Effector memory CD4-positive, alpha-beta T cell (primary cell): ENCODE data around the gene PTPRD.

Source experiments
- DNase-seq, 3 donors: peaks; one replicate each; pipeline ENCODE4 v3.0.0-alpha.2; 2020
- H3K27ac ChIP-seq: 2 replicates; pipeline ENCODE4 v1.7.0; 2013; ENCODE audit warnings: mild to moderate bottlenecking, low read length, moderate library complexity; ENCODE audit not compliant: insufficient read depth, poor library complexity, severe bottlenecking
- H3K27me3 ChIP-seq: replicated peaks from 2 replicates; pipeline ENCODE4 v1.7.0; 2013; ENCODE audit warnings: mild to moderate bottlenecking, low read length; ENCODE audit not compliant: insufficient read depth, control insufficient read depth, poor library complexity, severe bottlenecking
- H3K36me3 ChIP-seq: 2 replicates; pipeline ENCODE4 v1.7.0; 2013; ENCODE audit warnings: mild to moderate bottlenecking, low read length, moderate library complexity; ENCODE audit not compliant: control insufficient read depth, insufficient read depth
- H3K4me1 ChIP-seq: 2 replicates; pipeline ENCODE4 v1.7.0; 2013; ENCODE audit warnings: low read length, mild to moderate bottlenecking; ENCODE audit not compliant: control insufficient read depth, insufficient read depth, poor library complexity, severe bottlenecking
- H3K4me3 ChIP-seq: 2 replicates; pipeline ENCODE4 v1.7.0; 2013; ENCODE audit warnings: low read length, low read depth, mild to moderate bottlenecking; ENCODE audit not compliant: insufficient read depth, poor library complexity, severe bottlenecking
- H3K9me3 ChIP-seq: 2 replicates; pipeline ENCODE4 v1.7.0; 2013; ENCODE audit warnings: mild to moderate bottlenecking, low read length, moderate library complexity; ENCODE audit not compliant: control insufficient read depth

Gene PTPRD

GRCh38 chr9:8823131-8823895 is 1789.5 kb downstream of the PTPRD start:
- no peaks in the 10 kb centered on the region for H3K27me3 ChIP-seq
- no peaks in the 10 kb centered on the region for H3K36me3 ChIP-seq
- H3K4me1 ChIP-seq = no peaks in the 10 kb centered on the region

GRCh38 chr9:8822667-8823025 is 1790.2 kb downstream of the PTPRD start:
- Histone ChIP-seq H3K36me3 (no peaks in the 10 kb centered on the region), H3K27me3 (no peaks in the 10 kb centered on the region), H3K27ac (no peak overlapping the region), H3K9me3 (no peaks in the 10 kb centered on the region), H3K4me1 (no peaks in the 10 kb centered on the region), H3K4me3 (no peak overlapping the region)
- no peak for DNase-seq

More at GRCh38 chr9:8823131-8823895, 1789.5 kb downstream of the PTPRD start:
- Histone ChIP-seq H3K27ac (no peak overlapping the region), H3K4me3 (no peak overlapping the region), H3K9me3 (no peaks in the 10 kb centered on the region)
- DNase-seq = no peak

- Histone ChIP-seq H3K4me3 (no peak overlapping the region), H3K27ac (no peak overlapping the region), H3K9me3 (no peaks in the 10 kb centered on the region), H3K4me1 (no peaks in the 10 kb centered on the region), H3K36me3 (no peaks in the 10 kb centered on the region), H3K27me3 (no peaks in the 10 kb centered on the region)
- no peak for DNase-seq
Measured at GRCh38 chr9:8821910-8822666, 1790.7 kb downstream of the PTPRD start.

GRCh38 chr9:8817335-8817734 is 1795.5 kb downstream of the PTPRD start:
- Histone ChIP-seq H3K9me3 (no peaks in the 10 kb centered on the region), H3K36me3 (no peaks in the 10 kb centered on the region), H3K4me3 (no peak overlapping the region), H3K27ac (no peak overlapping the region), H3K4me1 (no peaks in the 10 kb centered on the region), H3K27me3 (no peaks in the 10 kb centered on the region)
- DNase-seq = no peak

GRCh38 chr9:8816361-8816760 is 1796.4 kb downstream of the PTPRD start:
- H3K9me3 ChIP-seq = no peaks in the 10 kb centered on the region
- no peak overlapping the region for H3K4me3 ChIP-seq
- no peak for DNase-seq
- H3K27ac ChIP-seq = no peak overlapping the region
- no peaks in the 10 kb centered on the region for H3K4me1 ChIP-seq
- H3K36me3 ChIP-seq = no peaks in the 10 kb centered on the region
- H3K27me3 ChIP-seq = no peaks in the 10 kb centered on the region

- Histone ChIP-seq H3K27me3 (no peaks in the 10 kb centered on the region), H3K4me3 (no peak overlapping the region), H3K9me3 (no peaks in the 10 kb centered on the region), H3K4me1 (no peaks in the 10 kb centered on the region), H3K27ac (no peak overlapping the region), H3K36me3 (no peaks in the 10 kb centered on the region)
- DNase-seq = no peak
Measured at GRCh38 chr9:8815931-8816330, 1796.9 kb downstream of the PTPRD start.

GRCh38 chr9:8815219-8815618 is 1797.6 kb downstream of the PTPRD start:
- H3K36me3 ChIP-seq = no peaks in the 10 kb centered on the region
- H3K4me3 ChIP-seq = no peak overlapping the region
- no peak overlapping the region for H3K27ac ChIP-seq
- DNase-seq = no peak
- H3K27me3 ChIP-seq = no peaks in the 10 kb centered on the region
- H3K9me3 ChIP-seq = no peaks in the 10 kb centered on the region
- H3K4me1 ChIP-seq = no peaks in the 10 kb centered on the region

- no peak for DNase-seq
- no peaks in the 10 kb centered on the region for H3K4me1 ChIP-seq
- no peaks in the 10 kb centered on the region for H3K36me3 ChIP-seq
Measured at GRCh38 chr9:8812888-8813287, 1799.9 kb downstream of the PTPRD start.

GRCh38 chr9:8809741-8810140 is 1803.1 kb downstream of the PTPRD start:
- DNase-seq = no peak
- no peaks in the 10 kb centered on the region for H3K36me3 ChIP-seq
- H3K9me3 ChIP-seq = no peaks in the 10 kb centered on the region
- H3K4me3 ChIP-seq = no peak overlapping the region
- no peak overlapping the region for H3K27ac ChIP-seq
- H3K27me3 ChIP-seq = no peaks in the 10 kb centered on the region
- no peaks in the 10 kb centered on the region for H3K4me1 ChIP-seq

More at GRCh38 chr9:8812888-8813287, 1799.9 kb downstream of the PTPRD start:
- no peaks in the 10 kb centered on the region for H3K9me3 ChIP-seq
- no peaks in the 10 kb centered on the region for H3K27me3 ChIP-seq
- no peak overlapping the region for H3K4me3 ChIP-seq
- H3K27ac ChIP-seq = no peak overlapping the region

GRCh38 chr9:8806150-8806549 is 1806.7 kb downstream of the PTPRD start:
- Histone ChIP-seq H3K4me1 (no peaks in the 10 kb centered on the region), H3K4me3 (no peak overlapping the region), H3K9me3 (no peaks in the 10 kb centered on the region), H3K36me3 (no peaks in the 10 kb centered on the region), H3K27me3 (no peaks in the 10 kb centered on the region), H3K27ac (no peak overlapping the region)
- DNase-seq = no peak
